ENCODE results near the gene ITPR1. TPM values are rescaled to one million over a fixed set of nuclear protein-coding genes. Genes with fewer than 3 reads are reported as not detected.

The ITPR1 gene
- polyA plus RNA-seq, 6 donors from 2014 or later = 54.8 to 110 (median 87.3) TPM

DNA sequence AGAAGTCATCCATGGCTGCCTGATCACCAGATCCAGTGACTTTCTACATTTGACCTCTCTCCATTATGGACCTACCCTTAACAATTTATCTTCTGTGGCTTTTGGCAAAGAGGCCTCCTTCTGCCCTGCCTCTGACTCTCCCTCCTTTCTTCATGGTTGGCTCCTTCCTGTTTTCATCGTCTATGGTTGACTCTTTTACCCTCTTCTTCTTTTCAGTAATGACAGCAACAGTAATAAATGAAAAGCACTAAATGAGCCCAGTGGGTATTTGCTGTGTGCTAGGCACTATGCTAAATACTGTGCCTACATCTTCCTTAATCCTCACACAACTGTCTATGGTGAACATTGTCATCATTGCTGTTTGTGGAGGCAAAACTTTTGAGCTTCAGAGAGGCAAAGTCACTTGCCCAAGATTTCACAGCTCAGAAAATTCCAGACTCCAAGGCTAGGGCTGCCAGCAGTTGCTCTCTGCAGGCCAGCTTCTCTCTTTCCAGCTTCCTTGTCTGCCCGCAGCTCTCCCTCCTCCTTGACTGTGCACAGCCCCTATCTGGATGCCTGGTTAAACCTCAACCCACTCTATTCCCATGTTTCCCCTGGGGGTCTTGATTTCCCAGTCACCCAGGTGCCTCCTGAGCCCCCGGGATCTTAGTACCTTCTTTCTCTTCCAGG is 24.6 kb downstream of the ITPR1 start:
- H3K27ac Mint-ChIP-seq = peak overlapping the region; percentile 59 to 94 (median 74)
- H3K27me3 Mint-ChIP-seq = no peaks in the 10 kb centered on the region
- peak; percentile 32 to 48 for ATAC-seq (ENCODE audit: low read depth in 2 of 2)
- H3K9me3 Mint-ChIP-seq = no peaks in the 10 kb centered on the region
- DNase-seq = no peak
- peak overlapping the region in 7 of 8 donors; percentile 43 to 73 (median 62) for H3K4me3 Mint-ChIP-seq
- peaks cover 53 to 82% (median 70%) of the 10 kb centered on the region in 3 donors for H3K4me1 Mint-ChIP-seq
- peaks cover 3 to 22% of the 10 kb centered on the region in 2 donors for H3K36me3 Mint-ChIP-seq

DNA sequence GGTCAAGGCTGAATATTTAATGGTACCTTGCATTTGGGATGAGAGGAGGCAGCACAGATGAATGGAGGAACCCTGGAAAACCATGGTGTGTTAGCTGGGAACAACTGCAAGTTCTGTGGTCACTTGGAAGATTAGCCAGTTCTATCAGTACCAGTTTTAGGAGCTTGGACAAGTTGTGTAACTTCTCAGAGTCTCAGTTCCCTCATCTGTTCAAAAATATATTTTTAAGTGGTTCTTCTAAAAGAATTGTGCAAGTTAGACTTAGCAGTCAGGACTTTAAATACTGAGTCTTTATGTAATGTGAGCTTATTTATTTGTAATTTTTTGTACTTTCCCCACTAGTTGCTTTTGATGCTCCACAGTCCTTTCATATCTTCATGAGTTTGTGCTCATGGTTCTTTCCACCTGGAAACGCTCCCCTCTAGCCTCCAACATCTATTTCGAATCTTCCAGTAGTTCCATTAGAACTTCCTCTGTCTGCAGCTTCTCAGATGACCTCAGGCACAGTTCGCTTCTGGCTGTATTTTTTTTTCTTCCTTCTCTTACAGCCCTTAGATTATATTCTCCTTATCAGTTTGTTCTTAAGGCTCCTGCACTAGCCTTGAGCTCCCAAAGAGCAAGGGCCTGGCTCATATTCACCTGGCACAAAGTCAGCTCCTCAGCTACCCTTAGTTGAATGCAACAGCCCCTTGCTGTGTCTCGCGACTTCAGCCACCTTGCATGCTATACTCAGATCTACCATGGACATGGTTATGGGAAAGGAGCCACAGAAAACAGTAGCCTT is 27.1 kb downstream of the ITPR1 start:
- Mint-ChIP-seq H3K27me3 (no peaks in the 10 kb centered on the region), H3K36me3 (peaks cover 15 to 25% of the 10 kb centered on the region in 2 donors), H3K4me1 (peaks cover 64 to 82% (median 79%) of the 10 kb centered on the region in 3 donors), H3K9me3 (no peaks in the 10 kb centered on the region), H3K4me3 (peak overlapping the region in 1 of 8 donors; percentile 77), H3K27ac (peak overlapping the region; percentile 65 to 96 (median 80))
- no peak for ATAC-seq (ENCODE audit: low read depth in 2 of 2)
- no peak for DNase-seq

DNA sequence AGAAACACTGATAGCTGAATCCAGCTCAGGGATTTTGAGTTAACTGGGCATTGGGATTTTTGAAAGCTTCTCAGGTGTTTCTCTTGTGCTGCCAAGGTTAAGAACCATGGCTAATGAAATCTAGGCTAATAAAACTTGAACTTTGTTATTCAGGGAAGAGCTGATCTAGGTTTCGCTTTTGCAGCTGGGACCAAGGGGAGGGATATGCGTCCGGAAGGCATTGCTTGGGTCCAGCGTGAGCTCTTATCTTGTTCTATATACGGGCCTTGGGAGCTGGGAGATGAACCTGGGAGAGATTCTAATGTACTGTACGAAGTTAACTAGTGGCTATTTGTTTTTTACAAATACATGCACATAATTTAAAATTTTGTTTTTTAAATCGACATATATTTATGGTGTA is 29.8 kb downstream of the ITPR1 start:
- Mint-ChIP-seq H3K4me1 (peaks cover 67 to 82% (median 81%) of the 10 kb centered on the region in 3 donors), H3K4me3 (peak overlapping the region in 1 of 8 donors; percentile 3), H3K9me3 (no peaks in the 10 kb centered on the region), H3K27me3 (no peaks in the 10 kb centered on the region), H3K27ac (peak overlapping the region in 2 of 6 donors; percentile 57 to 69), H3K36me3 (peaks cover 16% of the 10 kb centered on the region in 2 donors)
- DNase-seq = no peak
- ATAC-seq (ENCODE audit: low read depth in 2 of 2) = no peak

DNA sequence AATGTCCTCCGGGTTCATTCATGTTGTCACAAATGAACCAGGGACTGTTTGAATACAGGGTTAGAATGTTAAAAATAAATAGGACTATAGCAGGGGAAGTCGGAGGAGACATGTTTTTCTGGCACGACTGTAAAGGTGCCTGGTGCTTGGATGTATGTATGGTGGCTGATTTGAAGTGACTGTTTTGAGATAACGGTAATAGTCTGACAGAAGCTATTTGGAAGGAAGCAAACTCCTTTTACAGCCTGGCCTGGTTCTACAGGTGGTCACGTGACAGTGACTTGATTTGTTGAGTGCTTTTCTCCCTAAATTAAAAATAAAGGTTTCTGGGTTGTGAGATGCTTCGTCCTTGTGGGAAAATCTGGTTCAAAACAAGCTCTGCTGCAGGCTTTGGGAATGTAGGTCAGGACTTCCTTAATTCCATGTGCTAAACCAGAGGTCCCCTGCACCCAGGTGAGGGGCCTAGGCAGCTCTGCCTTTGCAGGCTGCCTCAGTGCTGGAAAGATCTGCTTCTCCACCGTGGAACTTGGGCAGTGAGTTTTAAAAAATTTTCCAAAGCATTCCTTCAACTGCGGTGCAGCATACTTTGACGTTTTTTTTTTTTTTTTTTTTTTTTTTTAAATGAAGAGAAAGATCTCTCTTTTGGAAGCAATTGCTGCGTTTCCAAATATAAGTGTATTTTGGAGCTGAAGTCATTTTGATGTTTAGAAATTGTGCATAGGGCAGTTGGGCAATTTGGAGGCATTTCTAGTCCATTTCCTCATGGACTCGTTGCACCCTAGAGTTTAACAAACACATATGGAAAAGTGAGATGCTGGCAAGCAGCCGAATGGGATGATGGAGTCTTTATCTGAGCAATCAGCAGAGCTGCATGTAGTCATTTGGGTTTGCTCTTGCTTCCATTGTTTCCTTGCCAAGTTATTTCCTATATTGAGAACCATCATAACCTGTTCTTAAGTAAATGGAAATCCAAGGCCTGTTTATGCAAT is 30.9 kb downstream of the ITPR1 start:
- Mint-ChIP-seq H3K9me3 (no peaks in the 10 kb centered on the region), H3K27ac (peak overlapping the region in 3 of 6 donors; percentile 26 to 65 (median 37)), H3K4me1 (peaks cover 67 to 83% (median 82%) of the 10 kb centered on the region in 3 donors), H3K36me3 (peaks cover 16% of the 10 kb centered on the region in 2 donors), H3K27me3 (no peaks in the 10 kb centered on the region), H3K4me3 (peak overlapping the region in 5 of 8 donors; percentile 13 to 51 (median 37))
- ATAC-seq (ENCODE audit: low read depth in 2 of 2) = no peak
- DNase-seq = no peak

DNA sequence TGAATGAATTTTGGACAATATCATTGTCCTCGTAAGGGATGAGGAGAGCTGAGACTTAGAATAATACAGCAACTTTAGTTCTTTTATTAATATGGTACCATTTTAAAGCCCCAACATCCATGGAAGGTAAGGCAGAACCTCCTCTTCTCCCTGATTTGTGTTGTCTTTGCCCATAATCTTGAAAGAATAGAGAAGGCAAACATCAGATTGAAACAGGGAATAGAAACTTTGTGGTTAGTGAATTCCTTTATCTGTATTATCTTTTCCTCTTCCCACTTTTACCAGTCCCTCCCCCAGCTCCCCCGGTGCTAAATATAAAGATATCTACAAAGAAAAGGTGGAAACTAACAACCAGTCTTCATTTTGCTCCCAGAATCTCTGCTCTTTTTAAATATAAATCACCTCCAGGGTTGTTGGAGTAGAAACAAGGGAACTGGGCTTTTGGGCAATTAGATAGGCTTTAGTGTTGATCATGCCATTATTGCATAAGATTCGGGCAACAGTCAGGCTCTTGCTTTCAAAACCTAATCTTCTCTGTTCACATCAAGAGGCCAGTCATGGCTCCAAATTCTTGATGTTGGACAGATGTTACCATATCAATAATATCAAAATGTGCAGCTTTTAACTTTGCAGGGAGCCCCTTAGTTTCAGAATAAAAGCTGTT is 32.5 kb downstream of the ITPR1 start:
- Mint-ChIP-seq H3K27me3 (no peaks in the 10 kb centered on the region), H3K4me3 (peak overlapping the region in 7 of 8 donors; percentile 37 to 65 (median 51)), H3K9me3 (no peaks in the 10 kb centered on the region), H3K27ac (peak overlapping the region in 4 of 6 donors; percentile 14 to 80 (median 29)), H3K4me1 (peaks cover 68 to 81% (median 80%) of the 10 kb centered on the region in 3 donors), H3K36me3 (peaks cover 11 to 19% of the 10 kb centered on the region in 2 donors)
- DNase-seq (no peak), ATAC-seq (ENCODE audit: low read depth in 2 of 2) (no peak)

DNA sequence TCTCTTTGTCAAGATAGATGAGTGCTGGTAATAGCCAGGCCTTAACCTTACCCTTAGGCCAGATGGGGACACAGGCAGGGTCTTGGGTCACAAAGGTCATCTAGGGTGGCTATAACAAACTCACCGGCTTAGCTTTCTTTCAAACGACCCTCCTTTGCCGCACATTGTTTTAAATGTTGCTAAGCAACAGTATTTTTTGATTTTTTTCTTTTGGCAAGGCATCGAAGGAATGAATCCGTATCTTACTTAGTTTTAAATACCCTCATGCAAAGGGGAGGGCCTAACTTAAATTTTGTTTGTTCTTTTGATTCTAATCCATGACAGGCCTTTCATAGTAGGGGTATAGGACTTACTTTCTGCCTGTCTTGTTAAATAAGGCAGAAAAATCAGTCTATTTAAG is 35.2 kb downstream of the ITPR1 start:
- H3K4me1 Mint-ChIP-seq = peaks cover 84 to 96% (median 96%) of the 10 kb centered on the region in 3 donors
- no peak for DNase-seq
- no peaks in the 10 kb centered on the region for H3K27me3 Mint-ChIP-seq
- no peak overlapping the region for H3K4me3 Mint-ChIP-seq
- no peak for ATAC-seq (ENCODE audit: low read depth in 2 of 2)
- peak overlapping the region in 4 of 6 donors; percentile 10 to 69 (median 60) for H3K27ac Mint-ChIP-seq
- H3K9me3 Mint-ChIP-seq = no peaks in the 10 kb centered on the region
- peaks cover 0 to 15% of the 10 kb centered on the region in 2 donors for H3K36me3 Mint-ChIP-seq

DNA sequence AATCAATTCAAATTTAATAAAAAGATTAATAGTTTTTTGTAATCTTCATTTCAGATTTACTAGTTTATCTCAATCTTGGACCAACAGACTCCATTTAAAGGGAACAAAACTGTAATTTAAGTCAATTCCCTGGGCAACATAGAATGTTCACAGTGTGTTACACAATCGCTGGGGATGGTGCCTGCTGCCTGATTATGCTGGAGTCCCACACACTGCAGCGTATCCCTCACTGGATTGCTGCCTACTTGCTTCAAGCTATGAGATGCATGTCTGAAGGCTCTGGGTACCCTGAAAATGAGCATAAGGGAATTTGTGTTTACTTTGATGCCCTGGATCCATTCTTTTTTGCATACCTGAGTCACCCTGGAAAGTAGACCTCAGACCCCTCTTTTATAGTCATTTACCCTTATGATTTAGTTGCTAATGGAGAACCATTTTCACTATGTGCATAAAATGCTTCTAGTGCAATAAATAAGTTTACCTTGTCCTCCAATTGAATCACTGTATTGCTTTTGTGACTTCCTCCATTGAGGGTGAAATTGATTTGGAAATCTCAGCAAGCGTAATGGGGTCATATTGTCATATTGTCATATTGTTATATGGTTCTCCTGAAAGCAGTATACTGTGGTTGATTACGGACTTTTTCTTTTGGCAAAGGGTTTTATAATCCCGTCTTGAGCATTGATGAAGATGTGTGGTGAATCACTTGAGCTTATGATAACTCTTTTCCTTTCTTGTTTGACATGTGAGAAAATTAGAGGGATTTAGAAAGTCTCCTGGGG is 35.9 kb downstream of the ITPR1 start:
- Mint-ChIP-seq H3K4me3 (peak overlapping the region in 1 of 8 donors; percentile 45), H3K36me3 (peaks cover 0 to 14% of the 10 kb centered on the region in 2 donors), H3K27me3 (no peaks in the 10 kb centered on the region), H3K27ac (peak overlapping the region in 3 of 6 donors; percentile 54 to 68 (median 57)), H3K4me1 (peaks cover 83 to 96% (median 96%) of the 10 kb centered on the region in 3 donors), H3K9me3 (no peaks in the 10 kb centered on the region)
- DNase-seq (no peak), ATAC-seq (ENCODE audit: low read depth in 2 of 2) (no peak)

DNA sequence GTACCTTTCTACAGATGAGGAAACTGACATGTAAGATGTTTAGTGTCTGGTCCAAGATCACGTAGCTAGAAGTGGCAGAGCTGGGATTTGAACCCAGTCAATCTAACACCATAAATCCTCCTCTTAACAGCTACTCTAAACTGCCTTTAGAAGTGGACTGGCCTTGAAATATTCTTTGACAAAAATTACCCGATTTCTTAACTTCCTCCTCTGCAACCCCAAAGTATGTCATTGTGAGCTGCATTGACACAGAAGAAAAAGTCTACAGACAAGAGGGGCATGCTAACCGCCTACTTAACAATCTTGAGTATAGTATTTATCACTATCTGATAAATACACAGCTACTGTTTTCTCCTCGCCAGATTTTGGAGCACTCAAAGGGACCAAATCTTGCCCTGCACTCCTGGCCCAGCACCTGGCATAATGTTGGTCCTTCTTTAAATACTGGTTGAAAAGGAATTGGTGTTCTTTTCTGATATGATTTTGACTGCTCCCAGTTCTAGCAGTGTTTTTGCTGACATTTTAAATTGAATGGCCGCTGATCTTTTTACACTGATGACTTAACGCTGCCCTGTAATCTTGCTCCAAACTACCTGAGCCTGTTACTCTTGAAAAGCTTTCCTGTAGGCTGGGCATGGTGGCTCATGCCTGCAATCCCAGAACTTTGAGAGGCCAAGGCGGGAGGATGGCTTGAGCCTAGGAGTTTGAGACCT is 36.9 kb downstream of the ITPR1 start:
- peaks cover 80 to 98% (median 96%) of the 10 kb centered on the region in 3 donors for H3K4me1 Mint-ChIP-seq
- no peaks in the 10 kb centered on the region for H3K9me3 Mint-ChIP-seq
- ATAC-seq (ENCODE audit: low read depth in 2 of 2) = no peak
- no peak for DNase-seq
- peak overlapping the region in 3 of 8 donors; percentile 6 to 28 (median 12) for H3K4me3 Mint-ChIP-seq
- H3K27me3 Mint-ChIP-seq = no peaks in the 10 kb centered on the region
- H3K27ac Mint-ChIP-seq = peak overlapping the region in 5 of 6 donors; percentile 5 to 67 (median 41)
- H3K36me3 Mint-ChIP-seq = peaks cover 0 to 10% of the 10 kb centered on the region in 2 donors

DNA sequence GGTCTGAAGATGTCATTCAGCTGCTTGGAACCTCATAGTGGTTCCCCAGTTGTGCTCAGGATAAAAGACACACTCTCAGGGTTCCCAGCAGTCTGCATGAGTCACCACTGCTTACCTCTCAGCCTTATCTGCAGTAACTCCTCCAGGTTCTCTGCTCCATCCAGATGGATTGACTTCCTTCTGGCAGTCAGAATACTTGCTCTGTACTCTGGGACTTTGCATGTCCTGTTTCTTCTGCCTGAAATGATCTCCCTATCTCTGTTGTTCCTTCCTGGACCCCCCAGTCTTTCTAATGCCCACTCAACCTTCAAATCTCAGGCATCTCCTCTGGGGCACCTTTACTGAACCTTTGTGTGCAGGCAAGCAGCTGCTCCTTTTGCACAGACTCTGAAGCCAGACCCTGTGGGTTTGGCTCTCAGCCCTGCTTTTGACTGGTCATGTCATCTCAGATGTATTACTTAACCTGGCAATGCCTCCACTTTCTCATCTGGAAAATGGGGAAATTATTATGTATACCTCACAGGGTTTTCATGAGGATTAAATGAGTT is 38.4 kb downstream of the ITPR1 start:
- H3K36me3 Mint-ChIP-seq = peaks cover 10 to 13% of the 10 kb centered on the region in 2 donors
- no peaks in the 10 kb centered on the region for H3K27me3 Mint-ChIP-seq
- peak overlapping the region; percentile 47 to 93 (median 74) for H3K27ac Mint-ChIP-seq
- peaks cover 0 to 4% (median 0%) of the 10 kb centered on the region in 7 donors for H3K9me3 Mint-ChIP-seq
- H3K4me1 Mint-ChIP-seq = peaks cover 75 to 96% (median 95%) of the 10 kb centered on the region in 3 donors
- DNase-seq (no peak), ATAC-seq (ENCODE audit: low read depth in 2 of 2) (no peak)
- peak overlapping the region in 5 of 8 donors; percentile 7 to 53 (median 44) for H3K4me3 Mint-ChIP-seq

DNA sequence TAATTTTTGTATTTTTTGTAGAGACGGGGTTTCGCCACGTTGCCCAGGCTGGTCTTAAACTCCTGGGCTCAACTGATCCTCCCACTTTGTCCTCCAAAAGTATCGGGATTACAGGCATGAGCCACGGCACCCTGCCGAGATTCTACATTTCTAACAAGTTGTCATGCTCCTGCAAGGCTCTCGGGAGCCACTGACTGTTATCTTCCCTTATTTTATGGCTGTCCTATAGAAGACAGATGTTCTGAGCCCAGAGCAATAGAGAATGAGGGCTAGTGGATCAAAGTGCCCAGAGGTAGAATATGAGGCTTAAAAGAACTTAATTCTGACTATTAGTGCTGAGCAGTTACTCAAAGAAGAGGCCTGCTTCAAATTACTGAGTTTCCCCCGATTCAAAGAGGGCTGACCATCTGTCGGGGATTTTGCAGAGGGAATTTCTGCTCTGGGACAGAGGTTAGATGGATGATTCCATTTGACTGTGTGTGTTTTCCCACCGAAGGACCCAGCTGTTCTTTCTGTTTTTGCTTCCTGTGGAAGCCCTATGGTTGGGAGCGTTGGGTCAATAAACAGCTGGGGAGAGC is 39.5 kb downstream of the ITPR1 start:
- Mint-ChIP-seq H3K4me3 (peak overlapping the region in 6 of 8 donors; percentile 22 to 77 (median 62)), H3K27ac (peak overlapping the region in 5 of 6 donors; percentile 44 to 84 (median 74)), H3K4me1 (peaks cover 78 to 94% (median 94%) of the 10 kb centered on the region in 3 donors), H3K36me3 (peaks cover 21 to 24% of the 10 kb centered on the region in 2 donors), H3K9me3 (peaks cover 0 to 15% (median 4%) of the 10 kb centered on the region in 7 donors), H3K27me3 (no peaks in the 10 kb centered on the region)
- ATAC-seq (ENCODE audit: low read depth in 2 of 2) = no peak
- no peak for DNase-seq

Measured in naive B cell (primary cell).